ENCODE data around the gene USP46.

USP46 gene

GRCh38 chr4:52660643-52661042, 1.5 kb upstream of the USP46 start:
- no peak overlapping the region for H3K4me3 ChIP-seq (replicated peaks; ENCODE audit: insufficient read depth, low read length)
- DNase-seq (ENCODE audit: low read depth in 1 of 2, low spot score in 1 of 2) = no peak
- no peak for TF ChIP-seq CTCF (IDR thresholded peaks at IDR 0.05; ENCODE audit: insufficient read depth, low read length)
- TF ChIP-seq GABPA (IDR thresholded peaks at IDR 0.05; ENCODE audit: low read depth) = no peak
- no peak overlapping the region for H3K27ac ChIP-seq (replicated peaks)
- no peaks in the 10 kb centered on the region for H3K27me3 ChIP-seq (ENCODE audit: insufficient read depth, poor library complexity, severe bottlenecking)

GRCh38 chr4:52659722-52660261, 691 bp upstream of the USP46 start:
- H3K4me3 ChIP-seq (replicated peaks; ENCODE audit: insufficient read depth, low read length) = peak overlapping the region; percentile 78
- peak overlapping the region; percentile 79 for H3K27ac ChIP-seq (replicated peaks)
- TF ChIP-seq SPI1 (IDR thresholded peaks at IDR 0.05; ENCODE audit: borderline replicate concordance, low read depth) (no peak), REST (IDR thresholded peaks at IDR 0.05; ENCODE audit: insufficient replicate concordance, low read depth) (peak; percentile 4)
- no peaks in the 10 kb centered on the region for H3K27me3 ChIP-seq (ENCODE audit: insufficient read depth, poor library complexity, severe bottlenecking)
- DNase-seq (ENCODE audit: low read depth in 1 of 2, low spot score in 1 of 2) = peak; percentile 5 to 12

GRCh38 chr4:52658641-52659000, 480 bp downstream of the USP46 start:
- H3K4me3 ChIP-seq (replicated peaks; ENCODE audit: insufficient read depth, low read length) = peak overlapping the region; percentile 78
- DNase-seq (ENCODE audit: low read depth in 1 of 2, low spot score in 1 of 2) = no peak
- TF ChIP-seq REST (IDR thresholded peaks at IDR 0.05; ENCODE audit: insufficient replicate concordance, low read depth) (no peak), SPI1 (IDR thresholded peaks at IDR 0.05; ENCODE audit: borderline replicate concordance, low read depth) (no peak), GABPA (IDR thresholded peaks at IDR 0.05; ENCODE audit: low read depth) (no peak), CTCF (IDR thresholded peaks at IDR 0.05; ENCODE audit: insufficient read depth, low read length) (no peak), POLR2AphosphoS5 (IDR thresholded peaks at IDR 0.05; ENCODE audit: low read depth) (no peak)
- peak overlapping the region; percentile 79 for H3K27ac ChIP-seq (replicated peaks)
- no peaks in the 10 kb centered on the region for H3K27me3 ChIP-seq (ENCODE audit: insufficient read depth, poor library complexity, severe bottlenecking)

- Histone ChIP-seq H3K27me3 (ENCODE audit: insufficient read depth, poor library complexity, severe bottlenecking) (no peaks in the 10 kb centered on the region), H3K4me3 (replicated peaks; ENCODE audit: insufficient read depth, low read length) (peak overlapping the region; percentile 78; the same call in 1 of the 2 replicates), H3K27ac (replicated peaks) (no peak overlapping the region)
- TF ChIP-seq SPI1 (IDR thresholded peaks at IDR 0.05; ENCODE audit: borderline replicate concordance, low read depth) (no peak), CTCF (IDR thresholded peaks at IDR 0.05; ENCODE audit: insufficient read depth, low read length) (no peak), POLR2AphosphoS5 (IDR thresholded peaks at IDR 0.05; ENCODE audit: low read depth) (no peak), GABPA (IDR thresholded peaks at IDR 0.05; ENCODE audit: low read depth) (no peak), REST (IDR thresholded peaks at IDR 0.05; ENCODE audit: insufficient replicate concordance, low read depth) (no peak)
- peak in 1 of 2 experiments; percentile 15 for DNase-seq (ENCODE audit: low read depth in 1 of 2, low spot score in 1 of 2)
Measured at GRCh38 chr4:52657618-52658501, 1.2 kb downstream of the USP46 start.

Measured in HL-60 (cell line).